Gastrocnemius medialis (tissue), 4 donors: ENCODE data around the gene HIPK4. TPM values are rescaled to one million over a fixed set of nuclear protein-coding genes. Genes with fewer than 3 reads are reported as not detected.
"Not testable (repeated sequence)": the region's sequence is repeated elsewhere in the genome, so short reads cannot be mapped to it uniquely, and the experiment has no call there.

ENCODE experiments used
- ATAC-seq, 2 donors: fragments of 150-250 bp; one replicate each; pipeline ENCODE4 v1.9.1; 2016
- DNase-seq, 2 donors: peaks; one replicate each; pipeline ENCODE4 v3.0.0-alpha.2; 2019
- H3K27ac ChIP-seq, 4 donors: fragments of 200-600 bp; sonication (generic); 1 replicate in 1 of 4; 2 replicates in 3 of 4; pipeline ENCODE4 v1.5.1; 2016 to 2018; ENCODE audit warnings: mild to moderate bottlenecking in 2 of 4, moderate library complexity in 1 of 4
- H3K27me3 ChIP-seq, 3 donors: fragments of 200-600 bp; sonication (generic) in 2 of 3; 1 replicate in 1 of 3; 2 replicates in 2 of 3; pipeline versions ENCODE4 v1.5.1 to v1.6.0; 2016 to 2019; ENCODE audit warnings: mild to moderate bottlenecking in 1 of 3, moderate library complexity in 1 of 3
- H3K36me3 ChIP-seq, 2 donors: fragments of 200-600 bp; sonication (generic) in 1 of 2; one replicate each; pipeline ENCODE4 v1.5.1; 2017 to 2018
- H3K4me1 ChIP-seq, 2 donors: fragments of 200-600 bp; sonication (generic) in 1 of 2; one replicate each; pipeline ENCODE4 v1.5.1; 2016 to 2017; ENCODE audit warnings: mild to moderate bottlenecking in 2 of 2
- H3K4me3 ChIP-seq, 4 donors: fragments of 200-600 bp; sonication (generic) in 3 of 4; 1 replicate in 1 of 4; 2 replicates in 3 of 4; pipeline ENCODE4 v1.5.1; 2016 to 2019; ENCODE audit warnings: mild to moderate bottlenecking in 2 of 4
- H3K9me3 ChIP-seq, 3 donors: fragments of 200-600 bp; sonication (generic) in 2 of 3; 1 replicate in 1 of 3; 2 replicates in 2 of 3; pipeline ENCODE4 v1.5.1; 2016 to 2019
- CTCF ChIP-seq, 5 experiments: fragments of 450-650 bp in 3 of 5; fragments of 200-600 bp in 2 of 5; sonication (generic) in 2 of 5; IDR thresholded peaks in 4 of 5; conservative IDR thresholded peaks in 1 of 5; 1 replicate in 4 of 5; 2 replicates in 1 of 5; pipeline ENCODE4 v1.5.1; 2016 to 2019; ENCODE audit warnings: antibody characterized with exemption in 5 of 5, mild to moderate bottlenecking in 3 of 5, moderate library complexity in 3 of 5
- POLR2A ChIP-seq, 2 donors: fragments of 450-650 bp; IDR thresholded peaks; one replicate each; pipeline ENCODE4 v1.6.1; 2017; ENCODE audit warnings: antibody characterized with exemption in 2 of 2, mild to moderate bottlenecking in 2 of 2, moderate library complexity in 2 of 2
- in situ Hi-C, 4 donors: fragments of 200-750 bp; cut with MboI; loops; one replicate each; pipeline versions ENCODE4 v1.15.0 to v1.8.0; 2017; ENCODE audit warnings: low sequenced_read_pairs in 4 of 4
- intact Hi-C: fragments of 100-400 bp; cut with DNase I; formaldehyde crosslinking; loops from one replicate; pipeline ENCODE4 v1.15.1; 2023; ENCODE audit warnings: low total_unique reads
- total RNA-seq, 4 donors: library from RNA; depleted of rRNA; stranded (reverse); fragments of >200 nt; gene quantifications; one replicate each; pipeline versions ENCODE4 v1.1.0 to v1.2.3, GENCODE V29; 2016

Gene HIPK4
- total RNA-seq, 4 donors from 2014 or later: 0.20 to 0.39 TPM; not detected in 2

DNA sequence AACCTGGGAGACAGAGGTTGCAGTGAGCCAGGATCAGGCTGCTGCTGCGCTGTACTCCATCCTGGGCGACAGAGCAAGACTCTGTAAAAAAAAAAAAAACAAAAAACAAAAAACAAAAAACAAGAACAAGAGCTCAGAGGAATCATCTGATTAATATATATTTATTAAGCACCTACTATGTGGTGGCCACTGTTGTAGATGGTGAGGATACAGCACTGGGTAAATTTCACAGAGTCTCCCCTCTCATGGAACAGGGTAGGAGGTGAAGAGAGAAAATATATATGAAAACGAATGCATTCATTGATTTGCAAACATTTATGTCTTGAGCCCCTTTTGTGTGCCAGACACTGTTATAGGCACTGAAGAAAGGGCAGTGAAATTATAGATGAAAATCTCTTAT, 41.7 kb upstream of the HIPK4 start:
- no peak overlapping the region for H3K4me3 ChIP-seq
- TF ChIP-seq CTCF (IDR thresholded peaks at IDR 0.05 in 4 of 5, conservative IDR thresholded peaks at IDR 0.05 in 1 of 5) (no peak), POLR2A (IDR thresholded peaks at IDR 0.05) (no peak)
- no peak for ATAC-seq
- peaks cover 7 to 16% of the 10 kb centered on the region in 2 donors for H3K4me1 ChIP-seq
- in situ Hi-C loops (no loop called here), intact Hi-C loops (no loop called here)
- H3K36me3 ChIP-seq: no peaks in the 10 kb centered on the region
- DNase-seq: no peak
- H3K9me3 ChIP-seq: no peaks in the 10 kb centered on the region
- peak overlapping the region in 2 of 4 donors; percentile 93 to 97 for H3K27ac ChIP-seq
- H3K27me3 ChIP-seq: no peaks in the 10 kb centered on the region

DNA sequence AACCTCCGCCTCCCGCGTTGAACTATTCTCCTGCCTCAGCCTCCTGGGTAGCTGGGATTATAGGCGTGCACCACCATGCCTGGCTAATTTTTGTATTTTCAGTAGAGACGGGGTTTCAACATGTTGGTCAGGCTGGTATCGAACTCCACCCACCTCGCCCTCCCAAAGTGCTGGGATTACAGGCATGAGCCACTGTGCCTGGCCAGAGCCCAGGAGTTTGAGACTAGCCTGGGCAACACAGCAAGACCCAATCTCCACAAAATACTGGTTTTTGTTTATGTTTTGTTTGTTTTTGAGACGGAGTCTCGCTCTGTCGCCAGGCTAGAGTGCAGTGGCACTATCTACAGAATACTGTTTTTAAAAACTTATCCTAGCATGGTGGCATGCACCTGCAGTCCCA, 40.3 kb upstream of the HIPK4 start:
- ATAC-seq, in situ Hi-C loops, H3K27ac ChIP-seq, H3K4me3 ChIP-seq, H3K36me3 ChIP-seq, H3K27me3 ChIP-seq, H3K9me3 ChIP-seq, intact Hi-C loops, DNase-seq: not testable (repeated sequence)
- peaks cover 7 to 16% of the 10 kb centered on the region in 2 donors for H3K4me1 ChIP-seq

GRCh38 chr19:40428197-40428596, 38.2 kb upstream of the HIPK4 start:
- ATAC-seq, H3K9me3 ChIP-seq, H3K4me3 ChIP-seq, DNase-seq, in situ Hi-C loops, H3K27me3 ChIP-seq, H3K36me3 ChIP-seq, H3K27ac ChIP-seq: not testable (repeated sequence)
- intact Hi-C loops: loop anchor here (10.0 kb wide), 1 partner anchor 1023 kb away; the partner anchor contains the start of gene ZFP36
- H3K4me1 ChIP-seq: peaks cover 22 to 23% of the 10 kb centered on the region in 2 donors

DNA sequence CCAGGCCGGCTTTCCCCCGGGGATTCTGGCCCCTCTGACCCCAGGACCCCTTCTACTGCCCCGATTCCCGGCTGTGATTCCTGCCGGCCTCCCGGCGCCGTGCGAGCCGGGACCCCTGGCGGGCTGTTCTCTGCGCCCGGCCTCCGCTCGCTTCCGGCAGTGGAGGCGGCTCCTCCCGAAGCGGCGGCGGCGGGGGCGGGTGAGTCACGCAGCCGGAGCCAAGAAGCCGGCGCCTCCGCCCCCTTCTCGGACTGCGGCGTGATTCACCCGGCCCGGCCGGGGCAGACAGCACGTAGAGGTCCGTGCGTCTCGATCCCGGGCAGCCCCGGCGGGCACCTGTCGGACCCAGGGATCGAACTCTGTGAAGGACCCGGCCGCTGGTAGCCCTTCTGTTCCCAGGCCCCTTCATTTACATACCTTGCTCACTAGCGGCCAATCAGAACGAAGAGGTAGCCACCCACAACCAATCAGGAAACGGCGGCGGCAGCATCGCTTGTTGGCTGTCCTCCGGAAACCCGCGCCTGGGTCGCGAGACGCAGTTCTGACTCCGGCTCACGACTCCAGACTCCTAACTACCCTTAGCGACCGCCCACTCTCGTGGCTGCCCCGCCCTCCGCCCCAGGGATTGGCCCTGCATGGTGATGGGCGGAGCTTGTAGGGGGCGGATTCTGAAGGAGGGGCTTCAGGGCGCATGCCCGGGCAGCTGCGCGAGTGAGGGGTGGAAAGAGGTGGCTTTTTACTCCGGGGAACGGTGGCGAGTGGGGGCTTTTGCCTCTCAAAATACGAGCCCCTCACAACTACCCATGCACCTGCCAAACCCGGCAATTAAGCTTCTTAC, 35.7 kb upstream of the HIPK4 start, which contains the start of gene SERTAD1:
SERTAD1 (minus strand) TSS at position 543 of the 838 bp plus-strand sequence. CDS start 2,446 bp downstream, outside the sequence.
- TF ChIP-seq CTCF (IDR thresholded peaks at IDR 0.05 in 4 of 5, conservative IDR thresholded peaks at IDR 0.05 in 1 of 5) (peak in 4 of 5 experiments; percentile 66 to 97 (median 90)), POLR2A (IDR thresholded peaks at IDR 0.05) (peak; percentile 100)
- intact Hi-C loops: loop anchor here (10.0 kb wide), 1 partner anchor 1021 kb away; the partner anchor contains the start of gene ZFP36

DNA sequence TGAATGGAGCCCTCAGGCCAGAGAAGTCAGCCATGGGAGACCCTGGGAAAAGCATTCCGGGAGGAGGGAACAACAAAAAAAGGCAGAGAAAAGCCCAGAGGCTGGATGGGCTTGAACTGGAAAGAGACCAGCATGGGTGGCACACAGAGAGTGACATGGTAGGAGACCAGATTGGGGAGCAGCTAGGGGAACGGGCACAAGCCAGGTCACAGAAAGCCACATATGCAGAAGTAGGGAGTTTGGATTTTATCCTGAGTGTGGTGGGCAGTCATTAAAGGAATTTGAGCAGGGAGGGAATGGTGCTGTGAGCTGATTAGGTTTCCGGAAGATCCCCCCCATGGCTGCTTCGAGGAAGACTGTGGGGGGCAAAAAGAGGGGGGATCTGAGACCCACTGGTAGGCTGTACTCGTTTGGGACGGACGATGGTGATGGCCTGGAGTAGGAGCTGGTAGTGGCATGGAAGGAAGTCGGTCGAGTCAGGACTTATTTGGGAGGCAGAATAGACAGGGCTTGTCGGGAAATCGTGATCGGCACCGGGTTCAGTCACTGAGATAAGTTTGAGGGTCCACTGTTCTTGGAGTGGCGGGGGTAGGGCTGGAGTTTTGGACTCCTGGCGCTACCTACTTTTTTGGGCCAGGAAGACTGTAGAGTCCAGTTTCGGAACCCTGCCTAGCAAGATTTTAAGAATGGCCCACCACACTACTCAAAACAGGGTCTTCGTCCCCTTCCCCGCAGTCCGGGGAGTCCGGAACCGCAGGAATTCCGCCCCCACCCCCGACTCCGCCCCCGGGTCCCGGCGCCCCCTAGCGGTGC, 34.9 kb upstream of the HIPK4 start:
- Histone ChIP-seq H3K4me3 (peak overlapping the region; percentile 78 to 94 (median 84)), H3K27ac (peak overlapping the region; percentile 98 to 100 (median 99)), H3K9me3 (no peaks in the 10 kb centered on the region), H3K36me3 (peaks cover 0 to 13% of the 10 kb centered on the region in 2 donors), H3K4me1 (peaks cover 35 to 38% of the 10 kb centered on the region in 2 donors), H3K27me3 (no peaks in the 10 kb centered on the region)
- DNase-seq: peak in 1 of 2 donors; percentile 45
- in situ Hi-C loops (no loop called here), intact Hi-C loops (loop anchor here (5.0 to 10.0 kb wide), 3 partner anchors 78 to 1020 kb away; partner anchors contain the start of genes C19orf47, COQ8B, ITPKC and PLD3)
- peak; percentile 12 to 22 for ATAC-seq
- TF ChIP-seq CTCF (IDR thresholded peaks at IDR 0.05 in 4 of 5, conservative IDR thresholded peaks at IDR 0.05 in 1 of 5): peak in 1 of 5 experiments; percentile 93
- TF ChIP-seq POLR2A (IDR thresholded peaks at IDR 0.05): no peak

More for the DNA sequence above, 35.7 kb upstream of the HIPK4 start, which contains the start of gene SERTAD1:
- peak; percentile 82 to 87 for ATAC-seq
- Histone ChIP-seq H3K4me3 (peak within 1 kb of the TSS; percentile 78 to 94 (median 84)), H3K27me3 (no peaks in the 10 kb centered on the region), H3K9me3 (no peaks in the 10 kb centered on the region), H3K4me1 (peaks cover 32 to 34% of the 10 kb centered on the region in 2 donors), H3K36me3 (peaks cover 0 to 13% of the 10 kb centered on the region in 2 donors), H3K27ac (peak within 1 kb of the TSS; percentile 98 to 100 (median 99))
- in situ Hi-C loops: no loop called here
- DNase-seq: peak; percentile 99 to 100
